ENCODE results near the gene CXXC5.
"Not testable (repeated sequence)": the region's sequence is repeated elsewhere in the genome, so short reads cannot be mapped to it uniquely, and the experiment has no call there.

Gene CXXC5

GRCh38 chr5:139719970-139720369 is 71.8 kb downstream of the CXXC5 start:
- DNase-seq, result not testable (repeated sequence)

GRCh38 chr5:139723986-139724587 is 75.9 kb downstream of the CXXC5 start:
- DNase-seq, result no peak

GRCh38 chr5:139725073-139725830 is 77.1 kb downstream of the CXXC5 start:
- no peak for DNase-seq

- DNase-seq, result no peak
These were observed 78.1 kb downstream of the CXXC5 start for GRCh38 chr5:139726248-139726647.

- not testable (repeated sequence) for DNase-seq
These were observed 79.5 kb downstream of the CXXC5 start for GRCh38 chr5:139727615-139728014.

- no peak for DNase-seq
These were observed 83.1 kb downstream of the CXXC5 start for GRCh38 chr5:139731281-139731680.

- no peak for DNase-seq
These were observed 83.9 kb downstream of the CXXC5 start for GRCh38 chr5:139732019-139732418.

GRCh38 chr5:139733010-139733688 is 85.0 kb downstream of the CXXC5 start:
- no peak for DNase-seq

Data from stimulated activated CD4-positive, alpha-beta T cell treated with anti-CD3 and anti-CD28 coated beads, Interleukin-4, amount 100 ng/mL, for 4 hours (primary cell).